K562 (cell line): ENCODE data around the gene ZNF768. TPM values are rescaled to one million over a fixed set of nuclear protein-coding genes. Genes with fewer than 3 reads are reported as not detected.

Source experiments
- AFF4 ChIP-seq: sonication (generic); formaldehyde crosslinking; IDR thresholded peaks from 2 replicates; pipeline ENCODE4 v1.8.0; 2023; ENCODE audit warnings: mild to moderate bottlenecking, missing genetic modification reagents
- KDM1A ChIP-seq, 2 experiments: fragments of 450-650 bp; IDR thresholded peaks; 2 replicates each; pipeline ENCODE4 v1.6.1; 2016; ENCODE audit warnings: mild to moderate bottlenecking in 2 of 2
- PHF8 ChIP-seq: fragments of 200-600 bp; sonication (generic); IDR thresholded peaks from 2 replicates; pipeline ENCODE4 v1.6.1; 2012; ENCODE audit warnings: mixed run types, mild to moderate bottlenecking, inconsistent platforms, low read length, moderate library complexity, borderline replicate concordance
- POLR2AphosphoS5 ChIP-seq: IDR thresholded peaks from 2 replicates; pipeline ENCODE4 v1.6.1; 2011; ENCODE audit warnings: mild to moderate bottlenecking, low read depth, low read length, moderate library complexity; ENCODE audit not compliant: control insufficient read depth, insufficient read depth
- POLR2B ChIP-seq: fragments of 450-650 bp; IDR thresholded peaks from 2 replicates; pipeline ENCODE4 v1.6.1; 2018; ENCODE audit warnings: low read depth; ENCODE audit not compliant: partially characterized antibody
- SMARCA4 ChIP-seq: fragments of 450-650 bp; IDR thresholded peaks from 2 replicates; pipeline ENCODE4 v1.6.1; 2016
- SOX6 ChIP-seq: fragments of 450-650 bp; IDR thresholded peaks from 2 replicates; pipeline ENCODE4 v1.6.1; 2014; ENCODE audit warnings: mild to moderate bottlenecking
- TAF9B ChIP-seq: fragments of 450-650 bp; IDR thresholded peaks from 2 replicates; pipeline ENCODE4 v1.6.1; 2018; ENCODE audit warnings: mild to moderate bottlenecking; ENCODE audit not compliant: partially characterized antibody
- TAL1 ChIP-seq: fragments of 450-650 bp; IDR thresholded peaks from 2 replicates; pipeline ENCODE4 v1.6.1; 2016; ENCODE audit warnings: mild to moderate bottlenecking
- TRIM25 ChIP-seq: fragments of 450-650 bp; IDR thresholded peaks from 2 replicates; pipeline ENCODE4 v1.7.0; 2016; ENCODE audit warnings: borderline replicate concordance
- ZEB2 ChIP-seq: fragments of 450-650 bp; IDR thresholded peaks from 2 replicates; pipeline ENCODE4 v1.6.1; 2016
- ZNF354B ChIP-seq: fragments of 250-450 bp; sonication (Bioruptor Pico); IDR thresholded peaks from 2 replicates; pipeline ENCODE4 v1.4.0; 2020
- ZNF507 ChIP-seq: conservative IDR thresholded peaks from 2 replicates; pipeline ENCODE4 v1.6.1; 2017; ENCODE audit warnings: missing genetic modification characterization, missing compliant biosample characterization
- ZNF584 ChIP-seq: fragments of 200-800 bp; sonication (Bioruptor generic); IDR thresholded peaks from 2 replicates; pipeline ENCODE4 v1.6.1; 2016; ENCODE audit warnings: low read depth, mild to moderate bottlenecking, missing genetic modification characterization, missing compliant biosample characterization
- polyA plus RNA-seq, 8 experiments: library from polyadenylated mRNA; depleted of rRNA in 4 of 8; stranded (reverse) in 5 of 8; unstranded in 3 of 8; fragments of >200 nt; fragmentation: Nextera tagmentation in 2 of 8; fragmentation: Illumina TruSeq in 1 of 8; extraction: Ambion mirVana in 2 of 8; extraction: Trizol in 1 of 8; gene quantifications; 2 replicates each; pipeline versions ENCODE4 v1.2.1 to v1.2.3, GENCODE V29; 2011 to 2014; ENCODE audit warnings: inconsistent platforms in 1 of 8, missing spikeins in 1 of 8
- total RNA-seq, 7 experiments: library from RNA; depleted of rRNA in 6 of 7; stranded (reverse); fragments of >200 nt in 6 of 7; fragmentation: Illumina TruSeq in 2 of 7; extraction: Trizol in 2 of 7; gene quantifications; 2 replicates each; pipeline versions ENCODE4 v1.2.1 to v1.2.3, GENCODE V29; 2011 to 2021; ENCODE audit warnings: low replicate concordance in 1 of 7
- TF ChIP-seq, protein P1 (sequence below): fragments of 450-650 bp; IDR thresholded peaks from 2 replicates; pipeline ENCODE4 v1.6.1; 2016; ENCODE audit warnings: low read depth

The ZNF768 gene
- total and polyA plus RNA-seq, 9 of the 15 experiments (the other 6 are each of a cell fraction or from before 2014, with no cell fraction given) = 0.13 to 50.7 (median 26.9) TPM

DNA sequence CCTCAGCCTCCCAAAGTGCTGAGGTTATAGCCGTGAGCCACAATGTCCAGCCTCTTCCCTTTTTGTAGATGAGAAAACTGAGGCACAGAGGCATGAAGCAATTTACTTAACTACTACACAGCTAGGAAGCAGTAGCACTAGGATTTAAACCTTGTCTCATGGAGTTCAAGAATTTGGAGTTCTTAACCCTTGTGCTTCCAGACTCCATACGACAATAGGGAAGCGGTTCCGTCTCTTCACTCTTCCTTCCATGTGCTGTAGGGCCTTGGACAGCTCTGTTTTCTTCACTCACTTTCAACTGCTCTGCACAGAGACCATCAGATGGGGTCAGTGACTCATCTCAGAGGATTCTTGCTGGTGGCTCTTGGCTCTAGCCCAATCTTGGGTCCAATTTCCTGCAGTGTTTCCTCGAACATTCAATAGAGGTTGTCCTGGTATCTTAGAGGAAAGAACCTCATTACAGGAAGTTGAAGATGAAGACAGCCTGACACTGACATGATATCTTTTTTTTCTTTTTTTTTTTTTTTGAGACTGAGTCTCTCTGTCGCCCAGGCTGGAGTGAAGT lies 34.5 kb downstream of the ZNF768 start (continued):
- TF ChIP-seq, protein P1, sequence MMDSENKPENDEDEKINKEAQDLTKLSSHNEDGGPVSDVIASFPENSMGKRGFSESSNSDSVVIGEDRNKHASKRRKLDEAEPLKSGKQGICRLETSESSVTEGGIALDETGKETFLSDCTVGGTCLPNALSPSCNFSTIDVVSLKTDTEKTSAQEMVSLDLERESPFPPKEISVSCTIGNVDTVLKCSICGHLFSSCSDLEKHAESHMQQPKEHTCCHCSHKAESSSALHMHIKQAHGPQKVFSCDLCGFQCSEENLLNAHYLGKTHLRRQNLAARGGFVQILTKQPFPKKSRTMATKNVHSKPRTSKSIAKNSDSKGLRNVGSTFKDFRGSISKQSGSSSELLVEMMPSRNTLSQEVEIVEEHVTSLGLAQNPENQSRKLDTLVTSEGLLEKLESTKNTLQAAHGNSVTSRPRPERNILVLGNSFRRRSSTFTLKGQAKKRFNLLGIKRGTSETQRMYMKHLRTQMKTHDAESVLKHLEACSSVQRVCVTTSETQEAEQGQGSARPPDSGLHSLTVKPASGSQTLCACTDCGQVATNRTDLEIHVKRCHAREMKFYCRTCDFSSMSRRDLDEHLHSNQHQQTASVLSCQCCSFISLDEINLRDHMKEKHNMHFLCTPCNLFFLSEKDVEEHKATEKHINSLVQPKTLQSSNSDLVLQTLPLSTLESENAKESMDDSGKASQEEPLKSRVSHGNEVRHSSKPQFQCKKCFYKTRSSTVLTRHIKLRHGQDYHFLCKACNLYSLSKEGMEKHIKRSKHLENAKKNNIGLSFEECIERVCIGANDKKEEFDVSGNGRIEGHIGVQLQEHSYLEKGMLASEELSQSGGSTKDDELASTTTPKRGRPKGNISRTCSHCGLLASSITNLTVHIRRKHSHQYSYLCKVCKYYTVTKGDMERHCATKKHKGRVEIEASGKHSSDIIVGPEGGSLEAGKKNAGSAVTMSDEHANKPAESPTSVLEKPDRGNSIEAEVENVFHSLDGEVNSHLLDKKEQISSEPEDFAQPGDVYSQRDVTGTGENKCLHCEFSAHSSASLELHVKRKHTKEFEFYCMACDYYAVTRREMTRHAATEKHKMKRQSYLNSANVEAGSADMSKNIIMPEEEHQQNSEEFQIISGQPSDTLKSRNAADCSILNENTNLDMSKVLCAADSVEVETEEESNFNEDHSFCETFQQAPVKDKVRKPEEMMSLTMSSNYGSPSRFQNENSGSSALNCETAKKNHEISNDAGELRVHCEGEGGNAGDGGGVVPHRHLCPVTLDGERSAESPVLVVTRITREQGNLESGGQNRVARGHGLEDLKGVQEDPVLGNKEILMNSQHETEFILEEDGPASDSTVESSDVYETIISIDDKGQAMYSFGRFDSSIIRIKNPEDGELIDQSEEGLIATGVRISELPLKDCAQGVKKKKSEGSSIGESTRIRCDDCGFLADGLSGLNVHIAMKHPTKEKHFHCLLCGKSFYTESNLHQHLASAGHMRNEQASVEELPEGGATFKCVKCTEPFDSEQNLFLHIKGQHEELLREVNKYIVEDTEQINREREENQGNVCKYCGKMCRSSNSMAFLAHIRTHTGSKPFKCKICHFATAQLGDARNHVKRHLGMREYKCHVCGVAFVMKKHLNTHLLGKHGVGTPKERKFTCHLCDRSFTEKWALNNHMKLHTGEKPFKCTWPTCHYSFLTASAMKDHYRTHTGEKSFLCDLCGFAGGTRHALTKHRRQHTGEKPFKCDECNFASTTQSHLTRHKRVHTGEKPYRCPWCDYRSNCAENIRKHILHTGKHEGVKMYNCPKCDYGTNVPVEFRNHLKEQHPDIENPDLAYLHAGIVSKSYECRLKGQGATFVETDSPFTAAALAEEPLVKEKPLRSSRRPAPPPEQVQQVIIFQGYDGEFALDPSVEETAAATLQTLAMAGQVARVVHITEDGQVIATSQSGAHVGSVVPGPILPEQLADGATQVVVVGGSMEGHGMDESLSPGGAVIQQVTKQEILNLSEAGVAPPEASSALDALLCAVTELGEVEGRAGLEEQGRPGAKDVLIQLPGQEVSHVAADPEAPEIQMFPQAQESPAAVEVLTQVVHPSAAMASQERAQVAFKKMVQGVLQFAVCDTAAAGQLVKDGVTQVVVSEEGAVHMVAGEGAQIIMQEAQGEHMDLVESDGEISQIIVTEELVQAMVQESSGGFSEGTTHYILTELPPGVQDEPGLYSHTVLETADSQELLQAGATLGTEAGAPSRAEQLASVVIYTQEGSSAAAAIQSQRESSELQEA = no peak
- TF ChIP-seq POLR2B (peak; percentile 45), SOX6 (peak; percentile 78), KDM1A (IDR thresholded peaks at IDR 0.05) (peak; percentile 55 to 80; a peak in 3 of 4 replicates), AFF4 (CRISPR knock-in tag) (0 out of 2 replicates have a peak, but pooled peaks have one; percentile 53), POLR2AphosphoS5 (peak; percentile 17; the same call in 1 of the 2 replicates), TRIM25 (no peak), TAL1 (0 out of 2 replicates have a peak, but pooled peaks have one; percentile 28), ZNF354B (CRISPR knock-in tag) (no peak), PHF8 (peak; percentile 23; the same call in 1 of the 2 replicates), TAF9B (peak; percentile 54), ZEB2 (no peak; the same call in 1 of the 2 replicates), ZNF584 (CRISPR knock-in tag) (no peak), SMARCA4 (peak; percentile 88), ZNF507 (tag) (no peak)
